Measurements from ENCODE around the gene IFNG. TPM values are rescaled to one million over a fixed set of nuclear protein-coding genes. Genes with fewer than 3 reads are reported as not detected.
"Not testable (repeated sequence)": the region's sequence is repeated elsewhere in the genome, so short reads cannot be mapped to it uniquely, and the experiment has no call there.

The IFNG gene
- polyA plus RNA-seq (ENCODE audit: insufficient read length in 3 of 3): not detected

DNA sequence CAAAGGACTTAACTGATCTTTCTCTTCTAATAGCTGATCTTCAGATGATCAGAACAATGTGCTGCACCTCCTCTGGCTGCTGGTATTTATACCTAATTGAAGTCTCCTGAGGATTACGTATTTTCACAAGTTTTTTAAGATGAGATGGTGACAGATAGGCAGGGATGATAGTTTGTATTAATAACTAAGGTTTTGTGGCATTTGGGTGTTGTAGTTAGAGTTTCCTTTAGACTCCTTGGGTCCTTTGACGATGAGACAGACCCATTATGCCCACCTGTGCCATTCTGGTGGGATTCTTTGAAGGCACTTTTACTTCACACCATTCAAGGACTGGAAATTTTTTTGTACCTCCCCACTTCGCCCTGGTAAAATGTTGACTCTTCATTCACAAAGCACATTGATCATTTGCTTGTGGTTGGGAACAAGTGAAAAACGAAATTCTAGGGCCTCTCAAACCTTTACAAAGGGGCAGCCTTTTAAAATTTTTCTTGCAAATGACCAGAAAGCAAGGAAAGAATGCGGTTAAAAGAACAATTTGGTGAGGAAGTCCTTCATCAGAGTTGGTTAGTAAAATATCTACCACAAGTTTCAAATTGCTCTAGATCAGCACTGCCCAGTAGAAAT is at the start of gene IFNG:
TSS of gene IFNG (minus strand) at position 60 of the 624 bp plus-strand sequence. CDS start 125 bp downstream, outside the sequence.
- DNase-seq (ENCODE audit: low read depth in 3 of 3, low spot score in 2 of 3): no peak

DNA sequence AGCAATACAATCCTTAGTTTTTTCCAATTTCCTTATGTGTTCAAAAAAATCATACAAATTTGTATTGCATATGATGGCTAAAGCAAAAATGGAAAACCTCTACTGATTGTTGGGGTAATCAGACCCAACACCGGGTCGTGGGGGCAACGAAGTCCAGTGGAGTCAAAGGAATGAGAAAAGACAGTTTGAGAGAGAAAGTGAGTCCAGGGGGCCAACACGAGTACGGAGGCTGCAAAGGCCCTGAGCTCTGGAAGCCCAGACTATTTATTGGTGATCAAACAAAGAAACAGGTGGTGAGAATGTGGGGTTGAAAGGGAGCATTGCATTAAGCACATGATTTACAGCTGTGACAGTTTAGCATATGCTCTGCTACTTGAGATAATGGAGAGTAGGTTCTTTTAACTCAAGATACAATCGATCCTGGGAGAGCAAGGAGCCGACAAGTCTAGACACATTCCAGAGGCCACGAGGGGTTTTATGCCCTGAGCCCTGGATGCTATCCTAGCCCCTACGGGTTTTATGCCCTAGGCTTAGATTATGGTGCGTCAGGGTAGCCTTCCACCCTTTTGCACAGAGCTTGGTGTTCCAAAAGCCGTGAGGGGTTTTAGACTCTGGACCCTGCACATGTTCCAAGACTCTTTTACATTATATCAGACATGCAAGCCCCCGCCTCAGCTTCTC is 49.6 kb upstream of the IFNG start:
- DNase-seq (ENCODE audit: low read depth in 3 of 3, low spot score in 2 of 3): not testable (repeated sequence)

DNA sequence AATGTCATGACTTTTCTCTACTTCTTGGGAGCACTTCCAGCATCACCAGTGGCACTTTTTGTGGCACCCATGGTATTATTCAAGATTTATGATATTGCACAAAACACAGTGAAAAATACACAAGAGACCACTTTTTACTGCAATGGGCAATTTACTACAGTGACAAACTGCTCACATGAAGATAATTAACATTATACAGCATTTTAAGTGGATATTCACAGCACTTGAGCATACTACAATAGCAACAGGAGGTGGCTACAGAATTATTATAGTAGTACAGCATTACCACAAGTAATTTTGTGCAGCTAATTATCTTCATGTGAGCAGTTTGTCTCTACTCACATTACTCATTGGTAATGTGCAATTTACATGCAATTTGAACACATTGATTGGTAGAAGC is 47.7 kb upstream of the IFNG start:
- DNase-seq (ENCODE audit: low read depth in 3 of 3, low spot score in 2 of 3): no peak

DNA sequence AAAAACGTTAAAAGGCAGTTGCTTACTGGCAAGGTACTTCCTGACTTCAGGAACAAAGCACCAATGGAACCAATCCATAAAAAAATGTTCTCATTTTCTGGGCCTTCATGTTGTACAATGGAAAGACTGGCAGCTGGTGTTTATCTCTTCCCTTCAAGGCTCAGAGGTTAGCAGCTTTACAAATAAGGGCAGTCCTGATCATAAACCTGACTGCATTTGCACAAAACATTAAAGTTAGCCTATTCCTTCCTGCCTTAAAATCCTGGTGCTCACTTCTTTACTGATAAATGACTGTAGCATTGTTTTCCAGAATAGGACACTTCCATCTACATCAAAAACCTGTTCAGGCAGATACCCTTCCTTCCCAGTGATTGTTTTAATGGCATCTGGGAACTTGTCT is 46.9 kb upstream of the IFNG start:
- DNase-seq (ENCODE audit: low read depth in 3 of 3, low spot score in 2 of 3): no peak

DNA sequence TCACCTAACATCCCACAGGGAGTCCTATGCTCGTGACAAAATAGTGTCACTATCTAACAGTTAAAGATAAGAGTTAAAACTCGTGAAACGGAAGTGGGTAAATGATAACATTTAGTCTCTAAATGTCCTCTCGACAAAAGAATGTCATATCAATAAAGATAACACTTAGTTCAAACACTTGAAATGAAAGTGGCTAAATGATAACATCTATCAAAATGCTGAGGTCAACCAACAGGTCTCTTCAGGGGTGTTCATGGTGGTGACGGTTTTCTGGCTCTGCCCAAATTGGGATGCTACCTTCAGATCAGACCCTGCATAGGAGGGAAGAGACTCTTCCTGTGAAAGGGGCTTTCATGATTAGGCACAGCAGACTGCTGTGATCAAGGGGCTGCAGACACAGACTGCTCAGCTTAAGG is 43.9 kb upstream of the IFNG start:
- no peak for DNase-seq (ENCODE audit: low read depth in 3 of 3, low spot score in 2 of 3)

DNA sequence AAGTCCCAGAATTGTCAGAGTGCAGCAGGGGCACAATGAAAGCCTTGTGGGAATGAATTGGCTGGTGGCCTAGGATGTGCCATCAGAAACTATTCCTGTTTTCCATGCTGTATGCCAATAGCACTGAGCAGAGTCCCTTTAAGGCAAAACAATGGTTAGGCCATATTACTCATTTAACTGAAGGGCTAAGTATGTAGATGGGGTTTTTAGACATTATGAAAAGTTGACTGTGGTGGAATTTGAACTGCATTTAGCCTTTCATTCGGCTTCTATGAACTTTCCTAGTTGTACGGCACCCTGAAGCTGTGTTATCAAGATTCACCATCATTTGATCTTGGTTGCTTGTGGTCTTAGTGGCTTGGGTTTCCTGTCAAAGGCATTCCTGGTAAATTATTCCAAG is 41.3 kb upstream of the IFNG start:
- no peak for DNase-seq (ENCODE audit: low read depth in 3 of 3, low spot score in 2 of 3)

DNA sequence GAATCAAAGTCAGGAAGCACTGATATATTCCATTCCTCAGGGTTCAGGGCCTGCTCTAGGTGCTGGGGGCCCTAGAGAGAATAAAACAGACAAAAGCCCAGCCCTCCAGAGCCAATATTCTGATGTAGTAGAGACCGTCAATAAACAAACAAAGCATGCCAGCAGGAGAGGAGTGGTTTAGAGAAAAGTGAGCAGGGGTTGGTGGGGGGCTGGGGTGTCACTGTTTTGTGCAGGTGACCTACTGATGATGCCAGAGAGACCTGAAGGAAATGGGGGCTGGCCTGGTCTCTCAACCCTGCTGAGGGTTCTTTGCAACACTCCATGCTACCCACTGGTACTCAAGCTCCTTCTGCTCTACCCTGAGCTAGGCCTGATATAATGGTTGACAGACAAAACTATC is 39.6 kb upstream of the IFNG start:
- DNase-seq (ENCODE audit: low read depth in 3 of 3, low spot score in 2 of 3): no peak

DNA sequence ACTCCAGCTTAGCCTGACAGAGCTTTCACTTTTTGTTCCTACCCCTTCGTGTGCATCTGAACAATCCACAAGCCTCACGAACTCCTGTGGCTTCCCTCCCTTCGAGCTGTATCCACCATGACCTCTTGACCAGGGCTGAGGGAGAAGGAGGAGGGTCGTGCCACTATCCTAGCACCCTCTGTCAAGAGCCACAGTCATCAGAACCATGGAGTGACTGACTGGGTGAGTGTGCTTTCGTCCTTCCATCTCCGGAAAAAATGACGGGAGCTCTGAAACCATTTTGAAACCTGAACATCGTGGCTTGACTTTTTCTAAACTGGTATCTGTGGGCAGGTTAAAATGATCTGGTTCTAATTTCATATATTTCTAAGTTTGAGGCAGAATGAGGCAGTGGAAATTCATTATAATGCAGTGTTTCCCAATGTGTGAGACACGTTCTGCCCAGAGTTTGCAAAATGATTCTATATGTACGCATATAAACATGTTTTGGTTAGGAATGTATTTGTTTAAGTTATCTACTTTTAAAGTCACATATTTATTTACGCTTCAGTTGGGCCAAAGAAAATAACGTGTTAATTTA is 39.1 kb upstream of the IFNG start:
- DNase-seq (ENCODE audit: low read depth in 3 of 3, low spot score in 2 of 3): no peak

DNA sequence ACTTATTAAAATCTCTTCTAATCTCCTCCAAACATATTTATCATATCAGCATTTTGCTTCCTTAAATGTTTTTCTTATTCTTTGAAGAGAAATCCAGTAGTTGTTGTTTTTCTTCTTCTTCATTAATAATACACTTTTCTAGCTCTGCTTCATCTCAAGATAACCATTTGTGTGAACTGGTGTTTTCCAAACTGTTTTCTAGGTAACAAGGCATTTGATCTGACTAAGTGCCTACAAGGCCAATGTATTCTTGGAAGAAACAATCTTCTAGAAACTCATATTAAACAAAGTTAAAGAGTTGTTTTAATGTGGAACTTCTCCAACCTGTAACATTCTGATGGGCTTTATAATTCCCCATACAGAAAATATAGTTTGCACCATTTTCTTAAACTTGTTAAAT is 30.8 kb upstream of the IFNG start:
- no peak for DNase-seq (ENCODE audit: low read depth in 3 of 3, low spot score in 2 of 3)

DNA sequence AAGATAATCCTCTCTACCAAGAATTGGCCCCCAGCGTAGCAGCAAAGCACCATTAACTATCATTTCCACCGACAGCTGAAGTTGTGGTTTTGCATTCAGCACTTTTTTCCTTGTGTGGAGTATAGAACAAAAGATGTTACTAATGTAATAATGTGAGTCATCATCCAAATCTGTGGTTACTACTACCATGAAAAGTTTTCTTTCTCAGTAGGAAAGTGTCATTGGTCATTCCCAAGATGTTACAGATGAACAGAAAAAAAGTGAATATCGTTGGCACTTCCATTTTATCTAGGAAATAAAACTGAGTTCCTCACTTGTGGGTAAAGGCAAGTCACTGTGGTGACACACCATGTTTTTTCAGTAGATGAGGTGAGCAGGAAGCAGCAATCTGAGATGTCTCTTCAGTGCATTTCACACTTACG is 30.3 kb upstream of the IFNG start:
- no peak for DNase-seq (ENCODE audit: low read depth in 3 of 3, low spot score in 2 of 3)

DNA sequence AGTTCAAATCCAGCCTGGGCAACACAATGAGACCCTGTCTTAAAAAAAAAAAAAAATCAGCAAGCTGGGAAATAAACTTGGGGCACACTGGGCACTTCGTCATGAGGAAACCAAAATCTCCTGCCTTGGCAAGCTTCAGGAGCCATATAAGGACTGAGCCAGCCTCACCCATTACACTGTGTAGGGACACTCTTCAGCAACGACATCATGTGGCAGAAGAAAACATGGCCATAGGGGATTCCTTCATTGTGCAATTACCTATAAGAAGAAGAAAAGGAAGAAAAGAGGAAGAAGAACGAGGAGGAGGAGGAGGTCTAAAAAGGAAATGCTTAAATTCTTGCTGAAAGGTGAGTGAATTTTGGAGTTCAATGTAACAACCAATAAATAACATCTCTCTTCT is 26.1 kb upstream of the IFNG start:
- DNase-seq (ENCODE audit: low read depth in 3 of 3, low spot score in 2 of 3): no peak

DNA sequence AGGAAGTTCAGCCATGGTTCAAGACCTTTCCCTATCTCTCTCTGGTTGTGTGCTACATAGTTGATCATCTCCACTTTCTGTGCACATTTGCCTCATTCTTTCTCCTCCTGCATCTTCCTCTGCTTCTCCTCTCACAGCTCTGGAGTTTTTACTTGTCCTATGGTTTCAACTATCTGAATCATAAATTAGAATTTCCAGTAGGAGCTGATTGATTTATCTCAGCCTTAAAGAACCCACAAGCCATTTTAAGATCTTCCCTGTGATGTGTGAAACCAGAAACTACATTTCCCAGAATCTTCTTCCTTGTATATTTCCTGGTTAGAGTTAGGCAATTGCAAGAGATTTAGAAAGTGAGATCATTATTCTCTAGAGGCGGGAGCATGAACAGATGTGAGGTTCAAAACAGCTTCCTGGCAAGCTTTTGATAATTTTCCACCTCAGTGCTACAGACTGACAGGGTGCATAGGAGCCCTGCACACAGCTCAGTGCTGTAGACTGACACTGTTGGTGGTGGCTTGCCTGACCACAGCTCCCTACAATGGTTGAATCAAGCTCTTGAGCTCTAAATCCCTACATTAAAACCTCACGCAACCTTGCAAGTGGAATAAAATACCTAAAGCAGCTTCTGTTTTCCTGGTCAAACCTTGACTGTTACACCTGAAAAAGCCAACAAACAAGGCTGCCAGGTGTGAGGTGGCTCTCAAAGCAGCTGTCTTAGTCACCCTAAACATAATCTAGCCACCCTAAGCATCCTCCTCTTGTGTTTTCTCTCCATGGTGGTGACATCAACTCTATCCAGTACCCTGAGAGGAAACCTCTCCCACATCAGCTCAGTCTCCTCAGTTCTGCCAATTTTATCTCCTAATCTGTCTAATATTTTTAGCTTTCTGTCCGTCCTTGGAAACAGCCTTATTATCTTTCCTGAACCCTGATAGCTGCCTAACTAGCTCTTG is 21.5 kb upstream of the IFNG start:
- DNase-seq (ENCODE audit: low read depth in 3 of 3, low spot score in 2 of 3): no peak

DNA sequence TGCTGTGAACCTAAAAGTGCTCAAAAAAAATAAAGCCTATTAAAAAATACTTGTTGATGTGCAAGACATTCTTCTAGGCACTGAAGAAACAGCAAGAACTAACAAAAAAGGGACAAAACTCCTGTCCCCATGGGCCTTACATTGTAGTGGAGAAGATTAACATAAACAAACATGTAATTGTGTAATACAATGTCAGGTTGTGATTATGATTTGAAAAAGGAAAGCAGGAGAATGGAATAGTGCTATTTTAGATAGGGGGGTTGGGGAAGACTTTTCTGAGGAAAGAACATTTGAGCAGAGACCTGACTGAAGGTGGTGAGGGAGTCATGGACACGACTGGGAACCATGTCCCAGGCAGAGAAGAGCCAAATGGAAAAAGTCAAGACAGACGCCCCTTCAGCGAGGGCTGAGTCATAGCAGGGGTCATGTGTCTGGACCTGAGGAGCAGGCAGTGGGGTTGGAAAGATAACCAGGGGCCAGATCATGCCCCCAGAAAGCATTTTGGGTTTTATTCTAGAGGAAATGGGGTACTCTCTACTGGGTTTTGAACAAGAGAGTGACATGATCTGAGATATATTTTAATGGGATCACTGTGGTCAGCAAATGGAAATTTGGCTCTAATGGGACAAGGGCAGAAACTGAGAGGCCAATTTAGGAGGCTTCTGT is 19.4 kb upstream of the IFNG start:
- no peak for DNase-seq (ENCODE audit: low read depth in 3 of 3, low spot score in 2 of 3)

DNA sequence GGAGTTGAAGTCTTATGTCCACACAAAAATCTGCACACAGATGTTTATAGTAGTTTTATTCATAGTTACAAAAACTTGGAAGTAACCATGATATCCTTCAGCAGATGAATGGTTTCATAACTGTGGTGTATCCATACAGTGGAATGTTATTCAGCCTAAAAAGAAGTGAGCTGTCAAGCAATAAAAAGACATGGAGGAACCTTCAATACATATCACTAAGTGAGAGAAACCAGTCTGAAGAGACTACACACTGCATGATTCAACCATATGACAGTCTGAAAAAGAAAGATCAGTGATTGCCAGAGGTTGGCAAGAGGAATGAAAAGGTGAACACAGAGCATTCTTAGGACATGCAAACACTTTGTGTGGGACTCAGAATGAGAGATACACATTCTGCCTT is 18.6 kb upstream of the IFNG start:
- no peak for DNase-seq (ENCODE audit: low read depth in 3 of 3, low spot score in 2 of 3)

DNA sequence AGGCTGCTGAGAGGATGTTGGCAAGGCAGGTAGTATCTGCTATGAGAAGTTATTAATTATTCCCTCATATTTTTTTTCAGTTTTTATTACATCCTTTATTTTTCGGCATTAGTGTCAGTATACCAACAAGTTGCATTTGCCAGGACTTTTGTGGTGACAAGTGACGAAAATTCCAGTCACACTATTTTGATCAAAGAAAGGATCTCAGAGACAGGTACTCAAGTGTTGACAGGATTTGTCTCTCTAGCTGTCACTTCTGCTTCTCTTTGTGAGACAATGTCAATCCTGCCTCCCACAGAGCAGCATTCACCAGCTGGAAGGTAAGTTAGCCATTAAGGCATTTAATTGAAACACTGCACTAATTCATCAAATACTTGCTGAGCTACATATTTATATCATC is 18.0 kb upstream of the IFNG start:
- no peak for DNase-seq (ENCODE audit: low read depth in 3 of 3, low spot score in 2 of 3)

DNA sequence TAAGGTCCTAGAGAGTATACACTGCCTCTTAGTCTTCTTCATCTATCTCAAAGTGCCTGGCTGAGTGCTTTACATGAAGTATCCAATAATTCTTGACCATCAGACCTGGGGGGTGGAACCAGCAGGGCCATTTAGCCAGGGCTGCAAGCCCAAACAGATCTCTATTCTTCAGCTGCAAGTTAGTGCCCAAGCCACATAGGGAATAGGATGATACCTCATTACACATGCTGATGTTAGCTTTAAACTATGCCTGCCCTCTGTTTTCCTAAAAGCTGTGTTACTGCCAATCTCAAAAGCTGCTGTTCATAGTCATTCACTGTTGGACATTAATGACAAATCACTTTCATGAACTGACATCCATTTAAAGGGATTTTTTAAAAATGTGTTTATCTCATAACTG is 16.7 kb upstream of the IFNG start:
- no peak for DNase-seq (ENCODE audit: low read depth in 3 of 3, low spot score in 2 of 3)

DNA sequence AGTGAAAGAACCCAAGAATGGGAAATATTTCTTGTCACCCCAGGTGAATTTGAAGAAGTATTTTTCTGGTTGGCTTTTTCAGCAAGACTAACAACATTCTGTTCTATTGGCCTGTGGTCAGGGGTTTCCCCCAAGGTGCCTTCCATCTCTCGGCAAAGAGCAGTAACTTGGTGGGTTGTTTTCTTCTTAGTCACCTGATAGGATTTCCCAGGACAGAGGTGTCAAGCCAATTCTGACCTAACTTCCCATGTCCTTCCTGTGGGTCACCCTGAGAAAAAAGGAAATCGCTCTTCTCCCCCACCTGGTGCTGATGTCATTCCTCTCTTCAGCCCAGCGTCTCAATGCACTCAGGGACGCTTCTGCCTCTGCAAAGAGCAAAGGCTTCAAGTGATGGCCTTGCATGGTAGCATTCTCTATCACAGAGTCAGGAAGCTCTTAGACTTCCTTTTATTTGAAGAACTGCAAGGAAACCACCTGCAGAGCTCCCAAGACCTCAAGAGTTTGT is 16.1 kb upstream of the IFNG start:
- no peak for DNase-seq (ENCODE audit: low read depth in 3 of 3, low spot score in 2 of 3)

DNA sequence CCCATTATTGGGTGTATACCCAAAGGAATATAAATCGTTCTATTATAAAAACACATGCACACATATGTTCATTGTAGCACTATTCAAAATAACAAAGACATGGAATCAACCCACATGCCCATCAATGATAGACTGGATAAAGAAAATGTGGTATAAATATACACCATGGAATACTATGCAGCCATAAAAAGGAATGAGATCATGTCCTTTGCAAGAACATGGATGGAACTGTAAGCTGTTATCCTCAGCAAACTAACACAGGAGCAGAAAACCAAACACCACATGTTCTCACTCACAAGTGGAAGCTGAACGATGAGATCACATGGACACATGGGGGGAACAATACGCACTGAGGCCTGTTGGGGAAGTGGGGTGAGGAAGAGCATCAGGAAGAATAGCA is 15.2 kb upstream of the IFNG start:
- not testable (repeated sequence) for DNase-seq (ENCODE audit: low read depth in 3 of 3, low spot score in 2 of 3)

DNA sequence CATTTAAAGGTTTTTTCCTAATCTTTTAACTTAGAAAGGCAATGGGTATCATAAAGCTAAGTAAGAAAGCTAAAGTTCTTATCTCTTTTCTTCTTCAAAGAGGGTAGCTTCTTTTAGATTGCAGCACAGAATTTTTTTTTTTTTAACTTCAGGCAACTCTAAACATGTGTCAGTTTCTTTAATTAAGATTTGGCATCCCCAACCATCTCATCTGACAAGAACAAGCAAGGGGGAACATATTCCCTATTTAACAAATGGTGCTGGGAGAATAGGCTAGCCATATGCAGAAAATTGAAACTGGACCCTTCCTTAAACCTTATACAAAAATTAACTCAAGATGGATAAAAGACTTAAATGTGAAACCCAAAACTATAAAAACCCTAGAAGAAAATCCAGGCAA is 14.3 kb upstream of the IFNG start:
- DNase-seq (ENCODE audit: low read depth in 3 of 3, low spot score in 2 of 3): no peak

DNA sequence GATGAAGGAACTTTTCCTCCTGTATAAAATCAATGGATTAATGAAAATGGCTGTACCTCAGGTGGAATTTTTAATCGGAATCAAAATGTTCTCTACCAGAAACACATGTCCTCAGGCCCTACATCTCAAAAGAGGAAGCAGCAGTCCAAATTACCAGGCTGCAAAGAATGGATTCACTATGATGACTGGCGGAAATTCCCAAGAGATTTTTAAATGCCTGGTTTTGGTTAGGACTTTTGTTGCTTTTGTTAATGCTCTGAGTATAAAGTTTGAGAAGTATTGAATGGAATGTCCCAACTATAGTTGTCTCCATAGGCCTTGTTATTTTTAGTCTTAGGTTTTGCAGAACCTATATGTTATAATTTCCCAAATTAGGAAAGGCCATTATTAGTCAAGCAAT is 11.2 kb upstream of the IFNG start:
- DNase-seq (ENCODE audit: low read depth in 3 of 3, low spot score in 2 of 3): no peak
